Heart right ventricle (tissue), 16 donors: ENCODE results near the gene TOX2. TPM values are rescaled to one million over a fixed set of nuclear protein-coding genes. Genes with fewer than 3 reads are reported as not detected.

Experiments
- ATAC-seq, 8 donors: fragments of 200-7000 bp; cut with Tn5 transposase; one replicate each; pipeline ENCODE4 v1.9.1; 2020; ENCODE audit warnings: mild to moderate bottlenecking in 8 of 8, moderate library complexity in 8 of 8, moderate number of reproducible peaks in 1 of 8
- DNase-seq, 2 donors: peaks; one replicate each; pipeline ENCODE4 v3.0.0-alpha.2; 2020
- H3K27ac ChIP-seq, 10 donors: fragments of 200-600 bp; sonication (generic) in 2 of 10; one replicate each; pipeline versions ENCODE4 v1.5.0 to v1.8.0; 2020 to 2022; ENCODE audit warnings: mild to moderate bottlenecking in 3 of 10
- H3K27me3 ChIP-seq, 7 donors: fragments of 200-600 bp; one replicate each; pipeline ENCODE4 v1.8.0; 2021 to 2022; ENCODE audit warnings: mild to moderate bottlenecking in 2 of 7
- H3K36me3 ChIP-seq, 9 donors: fragments of 200-600 bp; sonication (generic) in 1 of 9; one replicate each; pipeline versions ENCODE4 v1.5.0 to v1.8.0; 2020 to 2022; ENCODE audit warnings: mild to moderate bottlenecking in 2 of 9
- H3K4me1 ChIP-seq, 9 donors: fragments of 200-600 bp; sonication (generic) in 1 of 9; one replicate each; pipeline versions ENCODE4 v1.5.0 to v1.8.0; 2020 to 2022; ENCODE audit warnings: mild to moderate bottlenecking in 4 of 9
- H3K4me3 ChIP-seq, 10 donors: fragments of 200-600 bp; sonication (generic) in 2 of 10; one replicate each; pipeline versions ENCODE4 v1.5.0 to v1.8.0; 2020 to 2022; ENCODE audit warnings: mild to moderate bottlenecking in 7 of 10, moderate library complexity in 2 of 10
- H3K9me3 ChIP-seq, 11 donors: fragments of 200-600 bp in 10 of 11; sonication (generic) in 2 of 11; one replicate each; pipeline versions ENCODE4 v1.5.0 to v1.8.0; 2013 to 2022; ENCODE audit warnings: mild to moderate bottlenecking in 2 of 11, control low read depth in 1 of 11, moderate library complexity in 1 of 11
- WGBS, 2 donors: extraction: QIAGEN DNeasy Blood & Tissue Kit; methylation state at CpG; one replicate each; pipeline ENCODE4 v1.1.7; 2013; ENCODE audit warnings: inconsistent platforms in 1 of 2; 5-methylcytosine and 5-hydroxymethylcytosine counted together
- intact Hi-C, 10 donors: fragments of 100-400 bp; cut with DNase I; formaldehyde crosslinking; loops; one replicate each; pipeline versions ENCODE4 v1.11.1 to v1.14.2; 2022
- polyA plus RNA-seq, 2 donors: library from polyadenylated mRNA; stranded (reverse); fragments of 200-250 nt; gene quantifications; one replicate each; pipeline ENCODE4 v1.2.3, GENCODE V29; 2013
- total RNA-seq, 10 donors: library from RNA; stranded (reverse); fragmentation: NEBNext Ultra II Directional in 3 of 10; extraction: Animal tissue kit (Norgen Biotek cat#: 25700) in 3 of 10; gene quantifications; one replicate each; pipeline versions ENCODE4 v1.2.1 to v1.2.4, GENCODE V29; 2021 to 2023
- TF ChIP-seq, protein P1 (sequence below), 9 donors: fragments of 200-600 bp; sonication (generic) in 2 of 9; IDR thresholded peaks; one replicate each; pipeline versions ENCODE4 v1.5.0 to v1.8.0; 2021 to 2022; ENCODE audit warnings: antibody characterized with exemption in 9 of 9, mild to moderate bottlenecking in 5 of 9, moderate library complexity in 1 of 9
- donor health status: Arrhythmogenic right ventricular cardiomyopathy.
- donor health status: ischemic (EF 13 %, LVEDD 7.1; RV severe dilation, severe dysfunction).
- donor health status: healthy with polysubstance abuse.
- donor health status: DM: no; HTN: yes; CAD: no.
- donor health status: DM: no; HTN: no; CAD: no.
- donor health status: ischemic (EF 25% LVEDD 6.9; RV normal size, moderate dysfunction).
- donor health status: ischemic (EF 25% LVEDD 5.7; RV mildly dilated, moderate dysfunction).
- donor health status: healthy.
- donor health status: DM: yes; HTN: yes; CAD: no.
- donor health status: Ischemic cardiomyopathy.
- donor health status: ischemic (EF 35%, LVEDD 5.7; RV mildly dilated, moderate dysfunction).
- donor health status: nonischemic (EF 11% LVEDD 7.7; RV severe dilation, severe dysfunction).
- donor health status: DM: yes; HTN: yes; CAD: no.
- donor health status: PGD.
- donor health status: ischemic (EF 29% LVEDD 5.4; RV normal size, mild dysfunction).
- donor health status: nonischemic (EF 23%, LVEDD 6.1; RV moderate dilation, normal function).

The TOX2 gene
- total and polyA plus RNA-seq, 12 donors: 0.25 to 2.0 (median 1.1) TPM

- no peak for DNase-seq
- Histone ChIP-seq H3K27ac (no peak overlapping the region), H3K27me3 (peaks cover 0 to 36% (median 23%) of the 10 kb centered on the region in 7 donors), H3K4me1 (peaks cover 0 to 5% (median 0%) of the 10 kb centered on the region in 9 donors), H3K36me3 (no peaks in the 10 kb centered on the region), H3K4me3 (no peak overlapping the region), H3K9me3 (peaks cover 0 to 5% (median 0%) of the 10 kb centered on the region in 11 donors)
- intact Hi-C loops: no loop called here
- no peak for ATAC-seq
- TF ChIP-seq, protein P1, sequence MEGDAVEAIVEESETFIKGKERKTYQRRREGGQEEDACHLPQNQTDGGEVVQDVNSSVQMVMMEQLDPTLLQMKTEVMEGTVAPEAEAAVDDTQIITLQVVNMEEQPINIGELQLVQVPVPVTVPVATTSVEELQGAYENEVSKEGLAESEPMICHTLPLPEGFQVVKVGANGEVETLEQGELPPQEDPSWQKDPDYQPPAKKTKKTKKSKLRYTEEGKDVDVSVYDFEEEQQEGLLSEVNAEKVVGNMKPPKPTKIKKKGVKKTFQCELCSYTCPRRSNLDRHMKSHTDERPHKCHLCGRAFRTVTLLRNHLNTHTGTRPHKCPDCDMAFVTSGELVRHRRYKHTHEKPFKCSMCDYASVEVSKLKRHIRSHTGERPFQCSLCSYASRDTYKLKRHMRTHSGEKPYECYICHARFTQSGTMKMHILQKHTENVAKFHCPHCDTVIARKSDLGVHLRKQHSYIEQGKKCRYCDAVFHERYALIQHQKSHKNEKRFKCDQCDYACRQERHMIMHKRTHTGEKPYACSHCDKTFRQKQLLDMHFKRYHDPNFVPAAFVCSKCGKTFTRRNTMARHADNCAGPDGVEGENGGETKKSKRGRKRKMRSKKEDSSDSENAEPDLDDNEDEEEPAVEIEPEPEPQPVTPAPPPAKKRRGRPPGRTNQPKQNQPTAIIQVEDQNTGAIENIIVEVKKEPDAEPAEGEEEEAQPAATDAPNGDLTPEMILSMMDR (IDR thresholded peaks at IDR 0.05): no peak
- WGBS, 2 donors: 78 to 82% methylated on average over 4 of the region's 4 CpGs
Measured at GRCh38 chr20:44033873-44034272, 119.2 kb downstream of the TOX2 start.

DNA sequence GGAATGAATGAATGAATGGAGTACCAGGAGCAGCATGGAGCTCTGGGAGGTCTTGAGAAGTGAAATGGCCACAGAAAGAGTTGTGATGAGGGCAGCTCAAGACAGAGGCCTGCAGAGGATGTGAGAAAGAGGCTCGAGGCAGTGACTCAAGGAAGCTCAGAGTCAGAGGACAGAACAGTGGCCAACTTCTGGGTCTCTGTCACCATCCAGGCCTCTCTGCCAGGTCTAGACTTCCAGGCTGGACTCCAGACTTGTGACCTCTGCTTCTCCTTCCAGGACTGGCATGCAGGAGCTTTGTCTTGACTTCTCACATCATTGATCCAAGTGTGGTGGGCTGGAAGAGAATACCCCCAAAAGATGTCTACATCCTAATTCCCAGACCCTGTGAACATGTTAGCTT lies 119.8 kb downstream of the TOX2 start:
- no peaks in the 10 kb centered on the region for H3K36me3 ChIP-seq
- peaks cover 0 to 7% (median 0%) of the 10 kb centered on the region in 9 donors for H3K4me1 ChIP-seq
- H3K9me3 ChIP-seq: peaks cover 0 to 5% (median 0%) of the 10 kb centered on the region in 11 donors
- H3K27me3 ChIP-seq: peaks cover 0 to 41% (median 29%) of the 10 kb centered on the region in 7 donors
- no peak for ATAC-seq
- TF ChIP-seq, protein P1 (IDR thresholded peaks at IDR 0.05): no peak
- H3K27ac ChIP-seq: no peak overlapping the region
- 63 to 75% methylated on average over 1 of the region's 1 CpG for WGBS, 2 donors
- H3K4me3 ChIP-seq: no peak overlapping the region
- intact Hi-C loops: no loop called here
- DNase-seq: no peak

- Histone ChIP-seq H3K4me3 (no peak overlapping the region), H3K27me3 (peaks cover 0 to 48% (median 33%) of the 10 kb centered on the region in 7 donors), H3K4me1 (peaks cover 0 to 7% (median 0%) of the 10 kb centered on the region in 9 donors), H3K36me3 (no peaks in the 10 kb centered on the region), H3K27ac (no peak overlapping the region), H3K9me3 (peaks cover 0 to 5% (median 0%) of the 10 kb centered on the region in 11 donors)
- WGBS, 2 donors: 72 to 82% methylated on average over 12 of the region's 12 CpGs
- no peak for DNase-seq
- no peak for ATAC-seq
- intact Hi-C loops: no loop called here
- TF ChIP-seq, protein P1 (IDR thresholded peaks at IDR 0.05): no peak
Measured at GRCh38 chr20:44034965-44035635, 120.4 kb downstream of the TOX2 start.

- TF ChIP-seq, protein P1 (IDR thresholded peaks at IDR 0.05): no peak
- Histone ChIP-seq H3K27me3 (peaks cover 0 to 52% (median 33%) of the 10 kb centered on the region in 7 donors), H3K36me3 (no peaks in the 10 kb centered on the region), H3K27ac (no peak overlapping the region), H3K4me1 (peaks cover 0 to 7% (median 0%) of the 10 kb centered on the region in 9 donors), H3K9me3 (no peaks in the 10 kb centered on the region), H3K4me3 (no peak overlapping the region)
- whole genome bisulfite sequencing, 2 donors: 76 to 77% methylated on average over 8 of the region's 8 CpGs
- intact Hi-C loops: no loop called here
- ATAC-seq (no peak), DNase-seq (no peak)
Measured at GRCh38 chr20:44035924-44036323, 121.3 kb downstream of the TOX2 start.
